HG02763 (cell line): ENCODE data around the gene CACNA2D3.
"Not testable (repeated sequence)": the region's sequence is repeated elsewhere in the genome, so short reads cannot be mapped to it uniquely, and the experiment has no call there.

ENCODE experiments used
- ATAC-seq: cut with Tn5 transposase; IDR thresholded peaks from one replicate; pipeline ENCODE4 v1.9.1; 2021; ENCODE audit warnings: mild to moderate bottlenecking, moderate library complexity; ENCODE audit not compliant: unreplicated experiment

Gene CACNA2D3

DNA sequence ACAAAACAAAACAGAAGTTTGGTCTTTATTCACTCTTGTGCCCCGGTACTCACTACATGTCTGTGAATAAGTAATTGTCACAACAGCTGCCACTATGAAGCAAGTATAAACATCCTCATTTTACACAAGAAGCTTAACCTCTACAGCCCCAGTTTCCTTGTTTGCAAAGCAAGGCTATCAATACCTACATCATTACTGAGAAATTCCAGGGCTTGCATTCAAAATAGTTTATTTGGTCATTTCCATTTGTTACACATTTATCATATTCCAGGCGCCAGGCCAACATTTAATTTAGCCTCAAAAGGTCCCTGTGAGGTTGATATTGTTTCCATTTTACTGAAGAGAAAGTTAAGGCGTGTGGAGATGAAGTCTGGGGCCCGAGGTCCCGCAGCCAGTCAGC lies 966.9 kb downstream of the CACNA2D3 start:
- ATAC-seq: no peak

- ATAC-seq: no peak
Observed at GRCh38 chr3:55090291-55090690, 967.9 kb downstream of the CACNA2D3 start.

DNA sequence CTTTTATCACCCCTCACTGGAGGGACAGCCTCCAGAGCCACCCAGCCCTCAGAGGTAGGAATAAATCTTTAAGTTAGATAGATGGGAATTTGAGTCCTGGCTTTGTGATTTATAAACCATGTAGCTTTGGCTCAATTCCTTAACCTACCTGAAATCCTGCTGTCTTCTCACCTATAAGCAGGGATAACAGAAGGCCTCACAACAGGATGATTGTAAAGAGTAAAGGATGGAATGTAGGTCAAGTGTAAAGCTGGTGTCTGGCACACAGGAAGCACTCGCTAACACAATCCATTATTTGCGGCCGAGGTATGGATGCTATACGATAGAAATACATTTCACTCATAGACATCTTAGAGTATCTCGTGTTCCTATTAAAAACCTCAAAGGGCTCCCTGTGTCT lies 968.4 kb downstream of the CACNA2D3 start:
- ATAC-seq: no peak

GRCh38 chr3:55091381-55092225 lies 969.3 kb downstream of the CACNA2D3 start:
- ATAC-seq: no peak

DNA sequence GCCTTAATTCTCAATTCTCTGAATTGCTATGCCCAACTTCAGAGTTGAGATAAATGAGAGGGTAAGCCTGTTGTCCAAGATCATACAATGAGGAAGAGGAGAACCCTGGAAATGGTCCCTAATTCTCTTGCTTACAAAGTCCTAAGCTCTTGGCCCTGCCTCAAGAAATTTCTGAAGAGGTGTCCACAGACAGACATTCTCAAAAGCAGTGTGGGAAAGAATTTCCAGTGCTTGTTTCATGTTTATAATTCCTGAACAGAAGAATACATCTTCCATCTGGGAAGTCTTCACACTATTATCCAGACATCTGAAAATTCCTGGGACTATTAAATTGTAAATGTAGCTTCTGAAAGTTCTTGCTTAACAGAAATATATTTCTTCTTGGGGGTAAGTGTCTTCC lies 972.3 kb downstream of the CACNA2D3 start:
- ATAC-seq: no peak

GRCh38 chr3:55097441-55097840 lies 975.1 kb downstream of the CACNA2D3 start:
- no peak for ATAC-seq

DNA sequence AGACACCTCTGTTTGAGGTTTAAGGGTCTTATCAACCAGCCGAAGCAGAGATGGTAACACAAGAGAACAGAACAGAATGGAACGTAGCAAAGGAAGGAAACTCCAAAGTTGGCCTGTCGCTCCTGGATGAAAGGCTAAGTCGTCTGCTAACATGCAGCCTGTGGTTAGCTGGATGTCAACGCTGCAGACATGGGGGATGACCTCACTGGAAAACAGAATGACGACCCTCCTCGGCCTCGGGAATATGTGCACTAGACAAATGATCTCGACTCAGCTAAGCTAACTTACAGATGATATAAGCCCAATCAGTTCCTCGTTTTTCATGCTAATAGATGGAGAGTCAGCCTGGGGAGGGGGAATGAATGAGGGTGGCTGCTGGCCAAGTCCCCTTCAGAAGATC lies 983.3 kb downstream of the CACNA2D3 start:
- ATAC-seq: no peak

- ATAC-seq: no peak
Observed at GRCh38 chr3:55107187-55107586, 984.8 kb downstream of the CACNA2D3 start.

DNA sequence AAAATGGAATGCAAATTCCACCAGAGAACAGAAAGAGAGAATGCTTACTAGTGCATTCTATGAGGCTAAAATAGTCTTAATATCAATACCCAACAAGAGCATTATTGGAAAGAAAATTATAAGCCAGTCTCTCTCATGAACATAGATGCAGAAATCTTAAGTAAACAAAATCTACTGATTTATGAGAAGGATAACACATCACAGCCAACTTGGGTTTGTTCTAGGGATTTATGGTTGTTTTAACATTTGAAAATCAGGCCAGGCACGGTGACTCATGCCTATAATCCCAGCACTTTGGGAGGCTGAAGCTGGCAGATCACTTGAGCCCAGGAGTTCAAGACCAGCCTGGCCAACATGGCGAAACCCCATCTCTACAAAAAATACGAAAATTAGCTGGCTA lies 989.6 kb downstream of the CACNA2D3 start:
- ATAC-seq: not testable (repeated sequence)

- ATAC-seq: no peak
Observed at GRCh38 chr3:55118451-55118850, 996.1 kb downstream of the CACNA2D3 start.

DNA sequence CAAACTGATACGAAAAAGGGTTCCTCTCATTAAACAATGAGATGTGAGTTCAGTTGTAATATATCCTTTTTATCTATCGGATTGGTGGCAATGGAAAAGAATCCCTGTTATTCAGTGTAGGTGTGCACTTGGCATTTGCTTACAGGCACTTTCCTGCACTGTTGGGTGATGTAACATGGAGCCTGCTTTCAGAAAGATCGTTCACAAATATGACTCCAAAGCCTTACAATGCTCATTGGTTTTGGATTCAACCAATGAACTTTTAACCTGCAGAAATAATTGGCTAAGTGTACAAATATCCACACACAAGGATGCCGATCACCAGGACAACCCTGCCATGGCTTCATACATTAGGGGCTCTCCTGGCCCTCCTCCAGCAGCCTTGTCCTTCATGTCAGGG lies 996.9 kb downstream of the CACNA2D3 start:
- ATAC-seq: no peak

GRCh38 chr3:55122312-55122711 lies 1000.0 kb downstream of the CACNA2D3 start:
- ATAC-seq: no peak
